CD4-positive, alpha-beta T cell treated with Interleukin-1 beta for 1 hour (primary cell): ENCODE measurements around the gene ELFN1.

ENCODE experiments used
- DNase-seq, 2 donors: peaks; one replicate each; pipeline ENCODE4 v3.0.0-alpha.2; 2020 to 2022

The ELFN1 gene

DNA sequence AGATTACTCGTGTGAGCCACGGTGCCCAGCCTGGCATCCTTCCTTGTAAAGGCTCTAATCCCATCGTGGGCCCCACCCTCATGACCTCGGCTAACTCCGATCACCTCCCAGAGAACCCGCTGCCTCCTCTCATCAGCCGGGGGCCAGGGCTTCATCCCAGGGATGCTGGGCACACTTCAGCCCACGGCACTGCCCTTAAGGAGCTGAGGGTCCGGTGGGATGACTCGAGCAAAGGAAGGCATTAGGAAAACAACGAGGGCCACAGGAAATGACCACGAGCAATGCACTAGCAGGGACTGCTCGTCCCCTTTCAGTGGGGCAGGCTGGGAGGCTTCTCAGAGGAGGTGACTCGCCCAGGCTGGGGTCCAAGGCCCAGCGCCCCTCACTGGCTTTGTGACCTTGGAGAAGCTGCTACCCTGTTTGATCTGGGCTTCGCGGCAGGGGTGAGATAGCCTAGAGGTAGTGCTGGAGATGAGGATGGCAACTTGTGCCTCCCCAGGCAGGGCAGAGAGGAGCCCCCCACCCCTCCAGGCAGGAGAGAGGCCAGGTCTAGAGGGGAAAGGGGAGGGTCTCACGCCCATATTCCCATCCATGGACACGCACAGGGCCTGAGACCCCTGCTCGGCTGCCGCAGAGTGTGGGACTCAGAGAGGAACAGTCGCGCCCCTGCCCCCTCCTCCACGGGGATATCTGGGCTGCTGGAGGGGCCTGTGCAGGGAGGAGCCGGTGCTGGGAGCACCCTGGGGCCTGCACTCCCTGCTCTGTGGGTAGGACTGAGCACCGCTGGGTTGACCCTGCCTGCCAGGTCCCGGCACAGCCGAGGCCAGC, 26.8 kb downstream of the ELFN1 start:
- DNase-seq = no peak

- DNase-seq = no peak
Observed at GRCh38 chr7:1697499-1698125, 27.5 kb downstream of the ELFN1 start.

DNA sequence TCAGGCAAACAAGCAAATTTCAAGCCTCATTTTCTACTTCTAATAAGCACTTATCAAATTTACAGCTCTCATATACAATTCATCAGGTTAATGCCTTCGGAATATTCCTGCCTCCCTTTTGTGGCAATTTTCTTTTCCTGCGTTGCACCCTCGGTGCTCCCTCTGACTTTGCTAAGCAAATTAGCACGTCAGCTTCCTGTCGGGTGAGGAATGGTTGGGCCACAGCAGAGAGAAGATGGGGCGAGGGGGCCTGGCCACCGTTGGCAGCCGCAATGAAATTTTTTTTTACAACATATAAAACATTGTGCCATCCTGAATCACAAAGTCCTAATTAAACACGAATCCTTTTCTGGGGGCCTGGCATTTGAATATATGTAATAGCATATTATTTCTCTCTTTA, 28.1 kb downstream of the ELFN1 start:
- DNase-seq = no peak

GRCh38 chr7:1698951-1699350, 28.9 kb downstream of the ELFN1 start:
- no peak for DNase-seq

GRCh38 chr7:1700086-1700485, 30.0 kb downstream of the ELFN1 start:
- no peak for DNase-seq

- DNase-seq = no peak
Observed at GRCh38 chr7:1700536-1701333, 30.7 kb downstream of the ELFN1 start.

GRCh38 chr7:1702652-1703051, 32.6 kb downstream of the ELFN1 start:
- no peak for DNase-seq

DNA sequence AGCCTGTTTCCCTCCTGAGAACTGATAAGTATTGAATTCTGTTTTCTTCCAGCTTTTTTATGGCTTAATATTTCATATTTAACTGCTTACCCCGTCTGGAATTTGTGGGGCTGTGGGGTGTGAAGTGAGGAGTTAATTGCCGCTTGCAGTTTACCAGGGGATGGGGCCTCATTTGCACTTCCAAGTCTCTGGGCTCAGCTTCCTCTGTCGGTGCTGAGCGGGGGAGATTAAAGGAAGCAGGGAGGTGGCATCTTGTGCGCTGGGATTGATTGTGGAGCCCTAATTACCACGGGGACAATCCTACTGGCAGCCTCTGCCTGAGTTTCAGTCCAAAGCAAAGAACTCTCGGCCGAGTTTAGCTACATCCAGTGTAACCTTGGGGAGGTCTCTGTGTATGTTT, 33.4 kb downstream of the ELFN1 start:
- DNase-seq = no peak

GRCh38 chr7:1703871-1704810, 34.1 kb downstream of the ELFN1 start:
- DNase-seq = no peak

DNA sequence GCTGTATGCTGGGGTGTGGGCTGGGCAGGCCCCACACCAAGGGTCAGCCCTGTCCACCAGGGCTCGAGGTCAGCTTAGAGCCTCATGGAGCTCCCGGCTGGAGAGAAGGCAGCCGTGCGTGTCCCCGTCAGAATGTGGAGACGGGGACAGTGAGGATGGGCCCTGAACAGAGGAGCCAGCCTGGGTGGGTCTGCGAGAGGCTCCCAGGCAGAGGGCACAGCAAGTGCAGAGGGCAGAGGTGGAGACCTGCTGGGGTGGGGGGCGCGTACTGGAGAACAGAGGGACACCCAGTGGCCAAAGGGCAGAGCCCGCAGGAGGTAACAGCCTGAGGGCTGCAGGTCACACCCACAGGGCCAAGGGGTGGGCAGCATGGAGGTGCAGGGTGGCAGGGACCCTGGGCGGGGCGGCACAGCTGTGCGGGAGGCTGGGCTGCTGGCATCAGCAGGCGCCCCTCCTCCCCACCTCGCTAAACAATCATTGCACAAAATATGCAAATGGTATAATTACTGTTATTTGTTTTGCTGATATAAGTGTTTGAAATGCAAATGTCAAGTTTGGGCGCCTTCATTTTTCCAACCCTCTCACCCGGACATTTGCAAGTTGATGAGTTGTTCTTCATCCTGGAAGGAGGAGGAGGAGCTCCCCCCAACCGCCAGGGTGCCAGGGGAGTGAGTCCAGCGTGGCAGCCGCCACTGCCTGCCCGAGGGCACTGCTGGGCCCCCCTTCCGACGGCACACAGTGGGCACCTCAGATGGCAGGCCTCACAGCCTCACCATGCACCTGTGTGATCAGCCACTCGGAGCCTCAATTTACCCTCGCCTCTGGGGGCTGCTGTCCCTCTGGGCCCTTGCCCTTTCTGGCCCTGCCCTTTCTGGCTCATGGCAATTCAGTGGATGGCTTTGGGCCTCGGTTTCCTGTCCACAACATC, 35.0 kb downstream of the ELFN1 start:
- no peak for DNase-seq

DNA sequence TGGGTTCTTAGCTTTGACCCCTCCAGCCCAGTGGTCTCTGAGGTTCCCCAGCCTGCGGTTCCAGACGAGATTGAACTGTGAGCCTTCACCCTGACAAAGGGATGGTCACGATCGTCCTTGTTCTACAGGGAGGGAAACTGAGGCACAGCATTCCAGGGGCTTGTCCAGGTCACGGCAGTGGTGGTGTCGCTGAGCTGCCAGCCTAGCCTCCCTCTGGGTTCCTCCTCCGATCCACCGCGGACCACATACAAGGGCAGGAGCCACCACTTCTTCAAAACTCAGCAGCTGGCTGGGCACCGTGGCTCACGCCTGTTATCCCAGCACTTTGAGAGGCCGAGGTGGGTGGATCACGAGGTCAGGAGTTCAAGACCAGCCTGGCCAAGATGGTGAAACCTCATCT, 35.8 kb downstream of the ELFN1 start:
- DNase-seq = no peak

- DNase-seq = no peak
Observed at GRCh38 chr7:1706381-1706720, 36.3 kb downstream of the ELFN1 start.

DNA sequence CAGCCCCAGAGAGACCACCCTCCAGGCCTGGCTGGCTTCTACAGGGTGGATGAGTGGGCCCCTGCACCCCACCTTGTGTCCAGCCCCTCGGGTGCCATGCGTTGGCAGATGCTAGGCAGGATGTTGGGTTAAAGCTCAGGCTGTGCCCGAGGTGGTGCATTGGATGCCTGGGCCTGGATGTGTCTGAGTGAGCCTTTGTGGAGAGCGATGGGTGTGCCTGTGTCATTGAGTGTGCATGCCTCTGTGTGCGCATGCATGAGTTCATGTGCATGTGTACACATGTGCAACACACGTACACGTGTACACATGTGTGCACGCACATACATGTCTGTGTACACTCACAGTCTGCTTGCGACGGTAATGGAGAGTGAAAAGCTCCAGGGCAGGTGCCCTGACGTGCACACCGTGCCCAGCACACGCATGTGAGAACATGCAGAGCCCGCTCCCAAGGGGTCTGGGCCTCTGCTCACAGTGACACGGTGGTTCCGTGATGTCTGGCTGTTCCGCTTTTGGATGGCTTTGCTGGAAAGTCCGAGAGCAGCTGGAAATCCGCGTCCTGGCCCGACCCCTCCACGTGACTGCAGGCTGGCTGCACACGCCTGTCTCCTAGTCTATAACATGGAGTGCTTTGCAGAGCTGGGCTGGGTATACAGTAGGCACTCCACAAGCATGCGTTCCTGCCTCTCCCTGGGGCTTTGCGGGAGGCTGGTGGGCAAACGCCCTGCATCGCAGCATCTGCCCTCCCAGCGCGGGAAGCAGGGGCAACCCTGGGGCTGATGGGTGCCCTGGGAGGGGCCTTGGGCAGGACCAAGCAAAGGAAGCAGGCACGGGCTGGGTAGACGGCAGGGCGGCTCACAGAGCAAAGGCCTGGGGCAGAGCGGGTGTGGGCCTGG, 36.9 kb downstream of the ELFN1 start:
- no peak for DNase-seq

- DNase-seq = no peak
Observed at GRCh38 chr7:1707756-1708595, 37.9 kb downstream of the ELFN1 start.

DNA sequence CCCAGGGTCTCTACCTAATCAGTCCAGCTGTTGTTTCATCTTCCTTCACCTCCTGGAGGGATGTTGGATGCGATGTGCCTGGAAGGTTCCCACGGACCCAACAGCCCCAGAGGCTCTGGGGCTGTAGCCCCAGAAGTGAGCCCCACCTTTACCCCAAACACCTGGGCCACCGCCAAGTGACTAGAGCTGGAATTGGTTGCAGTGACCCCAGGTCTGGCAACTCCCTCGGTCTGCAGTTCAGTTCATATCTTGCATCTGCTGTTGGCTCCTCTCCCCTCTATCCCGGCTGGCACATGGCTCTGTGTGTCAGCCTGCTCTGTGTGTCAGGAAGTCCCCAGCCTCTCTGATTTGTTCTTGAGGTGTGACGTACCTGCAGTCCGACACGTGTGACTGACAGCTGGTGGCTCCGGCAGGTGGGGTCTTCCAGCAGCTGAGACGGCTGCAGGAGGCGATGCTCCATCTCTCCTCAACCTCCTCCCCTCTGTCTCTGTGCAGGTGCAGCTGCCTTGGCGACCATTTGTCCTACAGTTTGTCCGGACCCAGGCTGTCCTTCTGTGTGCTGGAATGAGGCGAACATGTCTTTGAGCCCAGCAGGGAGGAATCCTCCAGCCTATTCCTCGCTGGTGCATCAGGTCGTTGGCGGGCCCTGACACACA, 38.6 kb downstream of the ELFN1 start:
- no peak for DNase-seq

- no peak for DNase-seq
Observed at GRCh38 chr7:1709281-1709680, 39.2 kb downstream of the ELFN1 start.

GRCh38 chr7:1709900-1710299, 39.8 kb downstream of the ELFN1 start:
- DNase-seq = no peak

DNA sequence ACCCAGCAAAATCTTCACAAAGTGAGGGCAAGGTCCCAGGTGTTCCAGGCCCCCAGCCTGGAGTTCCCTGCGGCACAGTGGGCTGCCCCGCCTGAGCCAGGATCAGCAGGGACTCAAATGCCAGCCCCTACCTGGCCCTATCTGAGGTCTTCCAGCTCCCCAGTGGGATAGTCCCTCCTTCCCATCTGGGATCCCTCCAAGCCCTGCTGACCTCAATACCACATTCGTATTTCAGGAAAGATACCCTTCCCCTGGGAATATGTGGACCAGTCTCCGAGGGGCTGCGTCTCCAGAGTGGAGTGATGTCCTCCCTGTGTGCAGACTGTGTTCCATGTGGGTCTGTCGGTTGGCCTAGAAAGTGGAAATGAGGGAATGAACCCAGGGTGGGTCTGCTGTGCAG, 40.9 kb downstream of the ELFN1 start:
- DNase-seq = no peak

GRCh38 chr7:1712907-1713501, 42.9 kb downstream of the ELFN1 start:
- DNase-seq = no peak
